Stomach (tissue), 4 donors: ENCODE measurements around the gene SALL1.

ENCODE experiments used
- POLR2A ChIP-seq, 4 donors: fragments of 450-650 bp; IDR thresholded peaks; one replicate each; pipeline ENCODE4 v1.6.1; 2016; ENCODE audit warnings: antibody characterized with exemption in 4 of 4, control low read depth in 2 of 4, mild to moderate bottlenecking in 1 of 4, moderate library complexity in 1 of 4
- POLR2AphosphoS5 ChIP-seq, 3 donors: sonication (generic); formaldehyde crosslinking; IDR thresholded peaks; one replicate each; pipeline ENCODE4 v1.6.1; 2016; ENCODE audit warnings: antibody characterized with exemption in 3 of 3
- TF ChIP-seq, protein P1 (sequence below), 7 experiments: fragments of 450-650 bp in 4 of 7; fragments of 200-600 bp in 3 of 7; sonication (generic) in 3 of 7; IDR thresholded peaks; one replicate each; pipeline ENCODE4 v1.5.1; 2016 to 2019; ENCODE audit warnings: antibody characterized with exemption in 7 of 7, control low read depth in 2 of 7, mild to moderate bottlenecking in 1 of 7

DNA sequence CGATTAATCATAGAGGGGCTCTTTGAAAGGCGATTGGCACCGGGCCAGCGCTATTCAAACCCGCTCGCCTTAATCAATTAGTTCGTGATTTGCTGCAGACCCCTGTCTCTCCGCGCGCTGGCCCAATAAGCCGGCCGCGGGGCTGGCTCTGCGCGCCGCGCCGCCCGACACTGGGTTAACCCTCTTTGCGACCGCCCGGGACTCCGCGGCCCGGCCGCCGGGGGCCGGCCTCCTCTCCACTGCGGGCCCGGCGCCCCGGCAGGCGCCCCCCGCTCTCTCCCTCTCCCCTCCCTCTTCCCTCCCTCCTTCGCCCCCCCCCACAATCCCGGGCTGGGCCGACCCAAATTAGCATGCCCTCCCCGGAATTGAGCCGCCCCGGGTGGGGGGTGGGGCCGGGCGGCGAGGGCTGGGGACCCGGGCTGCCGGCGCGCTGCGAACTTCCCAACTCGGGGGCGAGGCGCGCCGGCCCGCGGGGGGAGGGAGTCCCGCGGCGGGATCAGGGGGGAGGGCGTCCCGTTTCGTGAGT, 428 bp upstream of the SALL1 start:
- TF ChIP-seq, protein P1, sequence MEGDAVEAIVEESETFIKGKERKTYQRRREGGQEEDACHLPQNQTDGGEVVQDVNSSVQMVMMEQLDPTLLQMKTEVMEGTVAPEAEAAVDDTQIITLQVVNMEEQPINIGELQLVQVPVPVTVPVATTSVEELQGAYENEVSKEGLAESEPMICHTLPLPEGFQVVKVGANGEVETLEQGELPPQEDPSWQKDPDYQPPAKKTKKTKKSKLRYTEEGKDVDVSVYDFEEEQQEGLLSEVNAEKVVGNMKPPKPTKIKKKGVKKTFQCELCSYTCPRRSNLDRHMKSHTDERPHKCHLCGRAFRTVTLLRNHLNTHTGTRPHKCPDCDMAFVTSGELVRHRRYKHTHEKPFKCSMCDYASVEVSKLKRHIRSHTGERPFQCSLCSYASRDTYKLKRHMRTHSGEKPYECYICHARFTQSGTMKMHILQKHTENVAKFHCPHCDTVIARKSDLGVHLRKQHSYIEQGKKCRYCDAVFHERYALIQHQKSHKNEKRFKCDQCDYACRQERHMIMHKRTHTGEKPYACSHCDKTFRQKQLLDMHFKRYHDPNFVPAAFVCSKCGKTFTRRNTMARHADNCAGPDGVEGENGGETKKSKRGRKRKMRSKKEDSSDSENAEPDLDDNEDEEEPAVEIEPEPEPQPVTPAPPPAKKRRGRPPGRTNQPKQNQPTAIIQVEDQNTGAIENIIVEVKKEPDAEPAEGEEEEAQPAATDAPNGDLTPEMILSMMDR (IDR thresholded peaks at IDR 0.05) = no peak
- no peak for TF ChIP-seq POLR2A (IDR thresholded peaks at IDR 0.05)
- no peak for TF ChIP-seq POLR2AphosphoS5 (IDR thresholded peaks at IDR 0.05)
